Hepatocyte (in vitro differentiated cells): ENCODE data around the gene WASF2. TPM values are rescaled to one million over a fixed set of nuclear protein-coding genes. Genes with fewer than 3 reads are reported as not detected.

Source experiments
- DNase-seq: peaks from one replicate; pipeline ENCODE4 v3.0.0-alpha.2; 2016; ENCODE audit warnings: low spot score
- H2AFZ ChIP-seq: fragments of 200-600 bp; sonication (generic); 2 replicates; pipeline ENCODE4 v1.6.0; 2016; ENCODE audit warnings: antibody characterized with exemption, mild to moderate bottlenecking
- H3K27ac ChIP-seq: fragments of 200-600 bp; sonication (generic); 2 replicates; pipeline ENCODE4 v1.5.1; 2016; ENCODE audit warnings: mild to moderate bottlenecking
- H3K27me3 ChIP-seq: fragments of 200-600 bp; sonication (generic); 2 replicates; pipeline ENCODE4 v1.6.1; 2016
- H3K36me3 ChIP-seq: fragments of 200-600 bp; sonication (generic); replicated peaks from 2 replicates; pipeline ENCODE4 v1.5.1; 2016; ENCODE audit warnings: low read depth; ENCODE audit not compliant: insufficient read depth
- H3K4me1 ChIP-seq: fragments of 200-600 bp; sonication (generic); 2 replicates; pipeline ENCODE4 v1.5.1; 2016; ENCODE audit warnings: mild to moderate bottlenecking, moderate library complexity; ENCODE audit not compliant: insufficient read depth
- H3K4me2 ChIP-seq: fragments of 200-600 bp; sonication (generic); 2 replicates; pipeline ENCODE4 v1.6.0; 2016
- H3K4me3 ChIP-seq: fragments of 200-600 bp; sonication (generic); 2 replicates; pipeline ENCODE4 v1.5.1; 2016; ENCODE audit warnings: mild to moderate bottlenecking
- H3K79me2 ChIP-seq: fragments of 200-600 bp; sonication (generic); 2 replicates; pipeline ENCODE4 v1.6.0; 2017; ENCODE audit warnings: mild to moderate bottlenecking
- H3K9me2 ChIP-seq: fragments of 200-600 bp; sonication (generic); replicated peaks from 2 replicates; pipeline ENCODE4 v1.6.0; 2017; ENCODE audit warnings: mild to moderate bottlenecking; ENCODE audit not compliant: insufficient read depth
- H3K9me3 ChIP-seq: fragments of 200-600 bp; sonication (generic); 2 replicates; pipeline ENCODE4 v1.5.1; 2016; ENCODE audit warnings: low read depth, mild to moderate bottlenecking
- H4K20me1 ChIP-seq: fragments of 200-600 bp; sonication (generic); 2 replicates; pipeline ENCODE4 v1.6.0; 2016; ENCODE audit warnings: mild to moderate bottlenecking; ENCODE audit not compliant: insufficient read depth, poor library complexity, severe bottlenecking
- CTCF ChIP-seq: fragments of 200-600 bp; sonication (generic); IDR thresholded peaks from 2 replicates; pipeline ENCODE4 v1.5.1; 2016; ENCODE audit warnings: antibody characterized with exemption, mild to moderate bottlenecking; ENCODE audit not compliant: poor library complexity
- EZH2 ChIP-seq: fragments of 200-600 bp; sonication (generic); IDR thresholded peaks from 2 replicates; pipeline ENCODE4 v1.6.1; 2016; ENCODE audit warnings: antibody characterized with exemption, mild to moderate bottlenecking, borderline replicate concordance
- EZH2phosphoT487 ChIP-seq: fragments of 200-600 bp; sonication (generic); IDR thresholded peaks from one replicate; pipeline ENCODE4 v1.6.1; 2018; ENCODE audit warnings: antibody characterized with exemption, mild to moderate bottlenecking, low read depth, moderate library complexity; ENCODE audit not compliant: unreplicated experiment, severe bottlenecking
- WGBS: methylation state at CpG from one replicate; pipeline ENCODE4 v1.1.6; 2016; ENCODE audit warnings: low lambda C conversion rate; ENCODE audit errors: missing lambda C conversion rate; 5-methylcytosine and 5-hydroxymethylcytosine counted together
- polyA plus RNA-seq: library from polyadenylated mRNA; unstranded; fragments of >200 nt; fragmentation: Nextera tagmentation; extraction: Ambion mirVana; gene quantifications from 2 replicates; pipeline ENCODE4 v1.2.1, GENCODE V29; 2016
- total RNA-seq: library from RNA; depleted of rRNA; stranded (reverse); fragments of >200 nt; gene quantifications from 2 replicates; pipeline ENCODE4 v1.2.3, GENCODE V29; 2014

WASF2 gene
- total and polyA plus RNA-seq, 2 experiments from 2014 or later = 28.5 to 45.6 TPM

- Histone ChIP-seq H3K9me3 (no peaks in the 10 kb centered on the region), H3K4me3 (no peak overlapping the region), H3K4me2 (no peak overlapping the region), H3K9me2 (no peaks in the 10 kb centered on the region), H3K36me3 (no peaks in the 10 kb centered on the region), H4K20me1 (peaks cover 51% of the 10 kb centered on the region), H3K4me1 (no peaks in the 10 kb centered on the region), H2AFZ (no peak overlapping the region), H3K27me3 (no peaks in the 10 kb centered on the region), H3K27ac (no peak overlapping the region), H3K79me2 (peaks cover 99% of the 10 kb centered on the region)
- TF ChIP-seq EZH2 (no peak), EZH2phosphoT487 (no peak), CTCF (no peak)
- WGBS = 87% methylated on average over 3 of the region's 3 CpGs
- no peak for DNase-seq
Measured at GRCh38 chr1:27447883-27448282, 42.1 kb downstream of the WASF2 start.

GRCh38 chr1:27447399-27447798 lies 42.6 kb downstream of the WASF2 start:
- no peak overlapping the region for H2AFZ ChIP-seq
- H3K4me2 ChIP-seq = no peak overlapping the region
- H4K20me1 ChIP-seq = peaks cover 50% of the 10 kb centered on the region
- TF ChIP-seq EZH2 = no peak
- no peak for TF ChIP-seq CTCF
- TF ChIP-seq EZH2phosphoT487 = no peak
- 96% methylated on average over 3 of the region's 3 CpGs for WGBS
- H3K9me3 ChIP-seq = no peaks in the 10 kb centered on the region
- no peaks in the 10 kb centered on the region for H3K36me3 ChIP-seq
- no peaks in the 10 kb centered on the region for H3K4me1 ChIP-seq
- H3K27ac ChIP-seq = no peak overlapping the region
- no peaks in the 10 kb centered on the region for H3K27me3 ChIP-seq
- no peak for DNase-seq
- no peaks in the 10 kb centered on the region for H3K9me2 ChIP-seq
- H3K79me2 ChIP-seq = peaks cover 99% of the 10 kb centered on the region
- no peak overlapping the region for H3K4me3 ChIP-seq

- DNase-seq = no peak
- no peak overlapping the region for H3K4me2 ChIP-seq
- H4K20me1 ChIP-seq = peaks cover 46% of the 10 kb centered on the region
- H3K9me2 ChIP-seq = no peaks in the 10 kb centered on the region
- H3K4me1 ChIP-seq = no peaks in the 10 kb centered on the region
- H3K27me3 ChIP-seq = no peaks in the 10 kb centered on the region
- no peak overlapping the region for H3K27ac ChIP-seq
- no peak overlapping the region for H2AFZ ChIP-seq
- 85% methylated on average over 6 of the region's 6 CpGs for WGBS
- TF ChIP-seq CTCF (no peak), EZH2 (no peak), EZH2phosphoT487 (no peak)
- H3K4me3 ChIP-seq = no peak overlapping the region
- peaks cover 98% of the 10 kb centered on the region for H3K79me2 ChIP-seq
- H3K9me3 ChIP-seq = no peaks in the 10 kb centered on the region
- no peaks in the 10 kb centered on the region for H3K36me3 ChIP-seq
Measured at GRCh38 chr1:27446496-27447020, 43.4 kb downstream of the WASF2 start.
